Measurements from ENCODE around the gene OSBPL2.

GRCh38 chr20:62237801-62238568 lies at the start of gene OSBPL2:
- TF ChIP-seq POLR2AphosphoS5 (IDR thresholded peaks at IDR 0.05; ENCODE audit: low read depth, low read length) (no peak), CTCF (IDR thresholded peaks at IDR 0.05) (no peak), SIN3A (IDR thresholded peaks at IDR 0.05; ENCODE audit: borderline replicate concordance, insufficient read depth, low read depth, low read length) (no peak), REST (IDR thresholded peaks at IDR 0.05; ENCODE audit: insufficient read depth in 1 of 2, low read depth in 2 of 2, low read length in 1 of 2) (no peak), TCF7L2 (IDR thresholded peaks at IDR 0.05; ENCODE audit: low read depth, low read length) (peak; percentile 23; the same call in 1 of the 2 replicates)
